Thoracic aorta (tissue), 2 donors: Measurements from ENCODE around the gene P4HB. TPM values are rescaled to one million over a fixed set of nuclear protein-coding genes. Genes with fewer than 3 reads are reported as not detected.

Experiments
- ATAC-seq: fragments of 150-250 bp; one replicate; pipeline ENCODE4 v1.8.0; 2017; ENCODE audit warnings: low read depth; ENCODE audit not compliant: insufficient number of reproducible peaks, low FRiP score
- DNase-seq: peaks from one replicate; pipeline ENCODE4 v3.0.0-alpha.2; 2020; ENCODE audit warnings: low spot score
- H3K27ac ChIP-seq, 2 donors: fragments of 200-600 bp; sonication (generic); 1 replicate in 1 of 2; 2 replicates in 1 of 2; pipeline ENCODE4 v1.5.1; 2016; ENCODE audit warnings: mild to moderate bottlenecking in 2 of 2, moderate library complexity in 2 of 2
- H3K27me3 ChIP-seq: fragments of 200-600 bp; sonication (generic); replicated peaks from 2 replicates; pipeline ENCODE4 v1.6.0; 2016; ENCODE audit warnings: mild to moderate bottlenecking; ENCODE audit not compliant: insufficient read depth
- H3K36me3 ChIP-seq: fragments of 200-600 bp; sonication (generic); one replicate; pipeline ENCODE4 v1.5.1; 2016
- H3K4me1 ChIP-seq, 2 donors: fragments of 200-600 bp; sonication (generic); 1 replicate in 1 of 2; 2 replicates in 1 of 2; pipeline versions ENCODE4 v1.5.1 to v1.6.0; 2016; ENCODE audit warnings: low read depth in 2 of 2, mild to moderate bottlenecking in 1 of 2; ENCODE audit not compliant: control insufficient read depth in 1 of 2
- H3K4me3 ChIP-seq: fragments of 200-600 bp; sonication (generic); 2 replicates; pipeline ENCODE4 v1.5.1; 2016; ENCODE audit warnings: mild to moderate bottlenecking
- H3K9me3 ChIP-seq: fragments of 200-600 bp; sonication (generic); 2 replicates; pipeline ENCODE4 v1.5.1; 2016
- CTCF ChIP-seq: fragments of 200-600 bp; sonication (generic); IDR thresholded peaks from one replicate; pipeline ENCODE4 v1.5.1; 2019; ENCODE audit warnings: antibody characterized with exemption
- total RNA-seq, 2 donors: library from RNA; depleted of rRNA; stranded (reverse); fragments of >200 nt; gene quantifications; one replicate each; pipeline versions ENCODE4 v1.1.0 to v1.2.3, GENCODE V29; 2016

The P4HB gene
- total RNA-seq, 2 donors from 2014 or later, result 515 to 655 TPM

GRCh38 chr17:81906476-81907218 lies 46.3 kb upstream of the P4HB start:
- H3K27ac ChIP-seq, result no peak overlapping the region
- no peak for DNase-seq
- H3K4me1 ChIP-seq, result peaks cover 13 to 20% of the 10 kb centered on the region in 2 donors
- TF ChIP-seq CTCF, result no peak
- no peak overlapping the region for H3K4me3 ChIP-seq
- ATAC-seq, result no peak
- no peaks in the 10 kb centered on the region for H3K36me3 ChIP-seq
- H3K9me3 ChIP-seq, result no peaks in the 10 kb centered on the region
- H3K27me3 ChIP-seq, result no peaks in the 10 kb centered on the region

- no peaks in the 10 kb centered on the region for H3K9me3 ChIP-seq
- H3K27me3 ChIP-seq, result no peaks in the 10 kb centered on the region
- TF ChIP-seq CTCF, result no peak
- DNase-seq (no peak), ATAC-seq (no peak)
- peaks cover 15 to 23% of the 10 kb centered on the region in 2 donors for H3K4me1 ChIP-seq
- no peak overlapping the region for H3K27ac ChIP-seq
- H3K4me3 ChIP-seq, result no peak overlapping the region
- H3K36me3 ChIP-seq, result no peaks in the 10 kb centered on the region
These were observed 45.7 kb upstream of the P4HB start for GRCh38 chr17:81905993-81906392.

DNA sequence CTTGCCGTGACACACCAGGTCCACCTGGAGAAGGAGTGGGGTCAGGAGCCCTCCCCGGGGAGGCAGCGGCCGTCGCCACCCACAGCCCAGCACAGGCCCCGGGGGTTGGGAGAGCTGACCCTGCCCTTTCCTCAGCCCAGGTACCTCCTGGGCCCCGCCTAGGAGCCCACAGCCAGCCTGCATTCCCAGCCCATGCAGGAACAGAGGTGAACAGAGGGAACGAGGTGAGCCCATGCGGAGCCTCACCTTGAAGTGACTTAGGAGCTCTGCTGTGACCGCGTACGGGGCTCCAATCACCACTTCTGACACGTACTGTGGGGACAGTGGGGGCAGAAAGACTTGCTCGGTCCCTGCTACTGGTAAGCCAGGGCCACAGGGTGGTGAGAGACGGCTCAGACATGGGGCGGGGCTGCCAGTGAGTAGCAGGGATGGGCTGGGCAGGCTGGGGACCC lies 45.1 kb upstream of the P4HB start:
- Histone ChIP-seq H3K27ac (no peak overlapping the region), H3K9me3 (no peaks in the 10 kb centered on the region), H3K27me3 (no peaks in the 10 kb centered on the region), H3K36me3 (peaks cover under 1% of the 10 kb centered on the region), H3K4me3 (no peak overlapping the region), H3K4me1 (peaks cover 14 to 19% of the 10 kb centered on the region in 2 donors)
- DNase-seq (no peak), ATAC-seq (no peak)
- TF ChIP-seq CTCF, result no peak

GRCh38 chr17:81904600-81905423 lies 44.5 kb upstream of the P4HB start:
- DNase-seq (no peak), ATAC-seq (no peak)
- H3K27me3 ChIP-seq, result no peaks in the 10 kb centered on the region
- peaks cover 7% of the 10 kb centered on the region for H3K36me3 ChIP-seq
- no peak overlapping the region for H3K4me3 ChIP-seq
- TF ChIP-seq CTCF, result no peak
- H3K27ac ChIP-seq, result no peak overlapping the region
- H3K4me1 ChIP-seq, result peaks cover 9 to 13% of the 10 kb centered on the region in 2 donors
- no peaks in the 10 kb centered on the region for H3K9me3 ChIP-seq

GRCh38 chr17:81903896-81904599 lies 43.7 kb upstream of the P4HB start:
- H3K27ac ChIP-seq, result no peak overlapping the region
- no peak for TF ChIP-seq CTCF
- no peak overlapping the region for H3K4me3 ChIP-seq
- H3K9me3 ChIP-seq, result no peaks in the 10 kb centered on the region
- peaks cover 13% of the 10 kb centered on the region for H3K36me3 ChIP-seq
- DNase-seq (no peak), ATAC-seq (no peak)
- H3K4me1 ChIP-seq, result peaks cover 9 to 13% of the 10 kb centered on the region in 2 donors
- no peaks in the 10 kb centered on the region for H3K27me3 ChIP-seq
